HEK293T (cell line): ENCODE data around the gene ECI1.

ENCODE experiments used
- ARNT ChIP-seq: fragments of 450-650 bp; IDR thresholded peaks from 2 replicates; pipeline ENCODE4 v1.6.1; 2017; ENCODE audit warnings: mild to moderate bottlenecking
- BHLHE40 ChIP-seq: fragments of 450-650 bp; IDR thresholded peaks from 2 replicates; pipeline ENCODE4 v1.6.1; 2016; ENCODE audit warnings: mild to moderate bottlenecking, moderate library complexity, borderline replicate concordance
- CTBP1 ChIP-seq: fragments of 450-650 bp; IDR thresholded peaks from 2 replicates; pipeline ENCODE4 v1.6.1; 2016; ENCODE audit warnings: borderline replicate concordance
- FOXA1 ChIP-seq: fragments of 450-650 bp; IDR thresholded peaks from 2 replicates; pipeline ENCODE4 v1.6.1; 2016; ENCODE audit warnings: mild to moderate bottlenecking
- FOXK2 ChIP-seq: fragments of 450-650 bp; IDR thresholded peaks from 2 replicates; pipeline ENCODE4 v1.6.1; 2016; ENCODE audit warnings: mild to moderate bottlenecking
- FOXM1 ChIP-seq: fragments of 450-650 bp; IDR thresholded peaks from 2 replicates; pipeline ENCODE4 v1.6.1; 2017; ENCODE audit warnings: mild to moderate bottlenecking, borderline replicate concordance
- L3MBTL2 ChIP-seq: fragments of 450-650 bp; conservative IDR thresholded peaks from 2 replicates; pipeline ENCODE4 v1.6.1; 2016; ENCODE audit warnings: mild to moderate bottlenecking
- NFRKB ChIP-seq: fragments of 450-650 bp; IDR thresholded peaks from 2 replicates; pipeline ENCODE4 v1.6.1; 2016; ENCODE audit warnings: mild to moderate bottlenecking, moderate library complexity
- SP1 ChIP-seq: fragments of 450-650 bp; IDR thresholded peaks from 2 replicates; pipeline ENCODE4 v1.6.1; 2017
- SUZ12 ChIP-seq: fragments of 450-650 bp; IDR thresholded peaks from 2 replicates; pipeline ENCODE4 v1.6.1; 2016; ENCODE audit warnings: mild to moderate bottlenecking
- TARDBP ChIP-seq: fragments of 450-650 bp; IDR thresholded peaks from 2 replicates; pipeline ENCODE4 v1.6.1; 2016
- ZNF384 ChIP-seq: fragments of 450-650 bp; IDR thresholded peaks from 2 replicates; pipeline ENCODE4 v1.6.1; 2016
- TF ChIP-seq, protein P1 (sequence below): fragments of 450-650 bp; IDR thresholded peaks from 2 replicates; pipeline ENCODE4 v1.6.1; 2016

DNA sequence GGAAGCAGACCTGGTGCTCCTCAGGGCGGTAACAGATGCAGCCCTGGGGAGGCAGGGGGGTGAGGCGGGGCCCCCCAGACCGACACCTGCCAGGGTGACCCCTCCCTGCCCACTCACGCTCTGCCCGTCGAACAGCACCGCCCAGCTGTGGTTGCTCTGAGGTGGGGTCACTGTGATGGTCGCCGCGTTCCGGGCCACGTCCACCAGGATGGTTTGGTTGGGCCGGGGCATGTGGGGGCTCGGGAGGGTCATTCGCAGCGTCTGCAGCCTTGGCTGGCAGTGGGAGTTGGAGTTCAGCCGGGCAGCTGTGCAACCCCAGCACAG is 41.4 kb downstream of the ECI1 start:
- TF ChIP-seq ARNT (no peak), FOXA1 (no peak), L3MBTL2 (no peak), SUZ12 (no peak), TARDBP (no peak), NFRKB (no peak), FOXK2 (no peak), BHLHE40 (no peak), SP1 (no peak), ZNF384 (no peak), FOXM1 (no peak), CTBP1 (no peak)
- TF ChIP-seq, protein P1, sequence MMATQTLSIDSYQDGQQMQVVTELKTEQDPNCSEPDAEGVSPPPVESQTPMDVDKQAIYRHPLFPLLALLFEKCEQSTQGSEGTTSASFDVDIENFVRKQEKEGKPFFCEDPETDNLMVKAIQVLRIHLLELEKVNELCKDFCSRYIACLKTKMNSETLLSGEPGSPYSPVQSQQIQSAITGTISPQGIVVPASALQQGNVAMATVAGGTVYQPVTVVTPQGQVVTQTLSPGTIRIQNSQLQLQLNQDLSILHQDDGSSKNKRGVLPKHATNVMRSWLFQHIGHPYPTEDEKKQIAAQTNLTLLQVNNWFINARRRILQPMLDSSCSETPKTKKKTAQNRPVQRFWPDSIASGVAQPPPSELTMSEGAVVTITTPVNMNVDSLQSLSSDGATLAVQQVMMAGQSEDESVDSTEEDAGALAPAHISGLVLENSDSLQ: no peak
